GM21526 (cell line): Measurements from ENCODE around the gene REV3L.
"Not testable (repeated sequence)": the region's sequence is repeated elsewhere in the genome, so short reads cannot be mapped to it uniquely, and the experiment has no call there.

Source experiments
- ATAC-seq: cut with Tn5 transposase; IDR thresholded peaks from one replicate; pipeline ENCODE4 v1.9.1; 2021; ENCODE audit warnings: moderate library complexity; ENCODE audit not compliant: unreplicated experiment, low FRiP score

Gene REV3L

DNA sequence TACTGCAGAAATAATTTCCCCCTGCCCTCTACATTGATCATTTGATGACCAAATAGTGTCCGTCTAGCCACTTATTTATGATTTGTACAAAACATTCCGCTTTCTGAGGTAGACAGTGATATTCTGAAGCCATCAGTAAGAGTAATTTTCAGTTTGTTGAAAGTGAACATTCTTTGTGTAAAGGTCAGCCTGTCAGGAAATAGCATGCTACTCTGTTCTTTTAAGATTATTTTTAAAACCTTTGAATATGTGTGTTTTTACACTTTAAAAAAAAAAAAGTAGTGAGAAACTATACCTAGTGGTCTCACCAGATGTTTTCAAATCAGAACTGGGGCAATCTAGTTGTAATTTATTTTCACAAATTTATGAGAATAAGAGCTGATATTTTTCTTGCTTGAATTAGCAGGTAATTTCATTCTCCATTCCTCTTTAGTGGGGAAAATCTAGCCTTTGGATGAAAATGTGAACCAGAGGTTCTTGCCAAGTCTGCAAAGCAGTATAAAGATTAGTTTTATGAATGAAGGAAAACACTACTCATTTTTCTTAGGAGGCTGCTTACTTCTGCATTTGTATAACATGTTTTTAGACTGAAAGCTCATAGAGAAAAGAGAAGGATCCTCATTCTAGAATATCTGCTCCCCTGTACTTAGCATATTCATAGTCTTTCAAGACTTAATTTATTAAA is 12.1 kb upstream of the REV3L start:
- ATAC-seq, result no peak

DNA sequence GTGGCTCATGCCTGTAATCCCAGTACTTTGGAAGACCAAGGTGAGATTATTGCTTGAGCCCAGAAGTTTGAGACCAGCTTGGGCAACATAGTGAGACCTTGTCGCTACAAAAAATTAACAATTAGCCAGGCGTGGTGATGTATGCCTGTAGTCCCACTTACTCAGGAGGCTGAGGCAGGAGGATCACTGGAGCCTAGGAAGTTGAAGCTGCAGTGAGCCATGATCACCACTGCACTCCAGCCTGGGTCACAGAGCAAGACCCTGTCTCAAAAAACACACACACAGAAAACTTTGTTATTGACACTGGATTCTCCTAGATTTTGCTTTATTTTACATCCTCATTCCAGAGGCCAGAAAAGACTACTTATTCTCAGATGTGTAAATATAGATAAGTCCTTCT is 9.5 kb upstream of the REV3L start:
- no peak for ATAC-seq

DNA sequence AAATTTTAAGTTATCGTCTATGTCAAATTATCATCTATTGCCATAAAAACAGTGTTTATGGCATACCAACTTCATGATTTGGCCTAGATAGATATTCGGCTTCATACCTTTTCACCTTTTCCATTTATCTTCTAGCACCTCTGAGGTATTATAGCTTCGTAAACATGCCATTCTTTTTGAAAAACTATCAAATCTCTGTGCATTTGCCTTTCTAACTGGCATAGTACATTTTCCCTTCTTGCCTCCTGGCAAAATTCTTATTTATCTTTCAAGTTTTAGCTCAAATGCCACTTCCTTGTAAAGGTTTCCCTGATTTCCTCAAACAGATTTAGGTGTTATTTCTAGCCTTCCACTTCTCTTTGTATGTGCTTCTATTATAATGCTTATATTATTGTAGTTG is 7.0 kb upstream of the REV3L start:
- ATAC-seq, result no peak

DNA sequence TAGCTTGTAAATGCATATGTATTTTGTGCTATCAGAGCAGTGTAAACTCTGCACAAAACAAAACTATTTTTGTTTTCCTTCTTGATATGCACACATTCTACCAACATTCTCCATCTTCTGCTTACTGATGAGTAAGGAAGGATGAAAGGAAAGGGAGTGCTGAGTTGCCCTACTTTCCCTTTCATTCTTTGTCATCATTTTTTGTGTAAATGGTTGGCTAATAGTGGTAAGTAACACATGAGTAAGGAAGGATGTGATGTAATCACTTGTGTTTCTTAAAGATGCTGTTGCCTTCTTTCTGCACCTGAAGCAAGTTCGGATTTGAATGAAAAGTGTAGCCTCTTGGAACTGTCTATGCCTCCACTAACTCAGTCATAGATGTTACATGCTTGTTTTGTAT is 4.6 kb upstream of the REV3L start:
- no peak for ATAC-seq

DNA sequence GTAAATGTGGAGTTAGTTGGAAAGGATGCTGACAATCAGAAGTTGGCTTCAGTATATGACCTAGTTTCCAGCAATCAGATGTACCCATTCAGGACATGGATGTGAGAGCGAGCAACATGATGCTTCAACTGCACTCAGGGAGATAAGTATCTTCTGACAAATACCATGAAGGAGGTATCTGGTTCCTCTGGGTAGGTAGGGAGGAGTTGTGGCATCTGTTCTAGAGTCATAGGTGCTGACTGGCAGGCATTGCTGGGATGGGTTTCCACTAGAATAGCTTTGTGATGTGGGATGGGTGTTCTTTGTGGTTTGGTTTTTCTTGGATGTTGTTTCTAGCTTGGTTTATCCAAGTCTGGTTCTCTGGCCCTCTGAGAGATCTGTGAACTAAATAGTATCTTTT is 3.9 kb upstream of the REV3L start:
- no peak for ATAC-seq

DNA sequence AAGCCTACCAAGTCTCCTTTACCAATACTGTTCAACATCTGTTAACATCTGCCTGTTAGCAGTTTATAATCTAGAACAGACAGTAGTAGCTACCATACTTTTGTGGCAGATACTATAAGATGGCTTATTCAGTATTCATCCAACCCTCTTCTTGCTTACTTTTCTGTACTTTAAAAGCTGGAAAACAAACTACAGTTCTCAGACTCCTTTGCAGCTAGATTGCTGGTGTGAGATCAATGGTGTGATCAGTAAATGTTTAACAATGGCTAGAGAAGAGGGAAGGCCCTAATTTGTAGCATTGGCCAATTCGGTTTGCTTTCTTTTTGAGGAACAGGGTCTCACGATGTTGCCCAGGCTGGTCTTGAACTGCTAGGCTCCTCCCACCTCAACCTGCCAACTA is 3.5 kb upstream of the REV3L start:
- ATAC-seq, result no peak

DNA sequence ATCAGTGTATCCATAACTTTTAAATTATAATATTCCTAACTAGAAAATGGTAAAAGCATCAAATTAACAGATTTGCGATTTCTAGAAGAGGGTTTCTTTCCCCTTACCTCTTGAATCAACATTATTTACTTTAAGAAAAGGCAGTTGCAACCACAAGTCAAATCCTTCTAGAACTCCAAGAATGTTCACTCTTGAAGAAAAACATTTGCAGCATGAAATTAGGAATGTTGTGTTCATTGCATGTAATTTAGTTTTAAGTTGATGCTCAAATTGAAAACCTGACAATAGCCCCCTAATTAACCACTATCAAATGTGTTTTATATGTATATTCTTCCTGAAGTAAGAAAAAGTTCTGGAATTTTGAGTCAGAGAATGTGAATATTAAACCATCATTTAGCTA is 2.3 kb upstream of the REV3L start:
- ATAC-seq, result no peak

DNA sequence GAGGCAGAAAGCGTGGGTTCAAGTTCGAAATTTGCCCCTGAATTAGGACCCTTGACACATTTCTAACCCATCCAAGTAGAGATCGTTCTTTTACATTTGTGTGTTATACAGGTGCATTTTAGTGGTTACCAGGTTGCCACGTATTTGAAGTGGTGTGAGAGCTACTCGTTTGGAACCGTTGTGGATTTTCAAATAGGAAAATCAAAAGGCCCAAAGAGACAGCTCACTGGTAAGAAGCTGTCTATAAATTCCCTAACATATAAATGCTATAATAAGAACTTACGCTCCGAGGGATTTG is 1.6 kb upstream of the REV3L start:
- ATAC-seq, result no peak

DNA sequence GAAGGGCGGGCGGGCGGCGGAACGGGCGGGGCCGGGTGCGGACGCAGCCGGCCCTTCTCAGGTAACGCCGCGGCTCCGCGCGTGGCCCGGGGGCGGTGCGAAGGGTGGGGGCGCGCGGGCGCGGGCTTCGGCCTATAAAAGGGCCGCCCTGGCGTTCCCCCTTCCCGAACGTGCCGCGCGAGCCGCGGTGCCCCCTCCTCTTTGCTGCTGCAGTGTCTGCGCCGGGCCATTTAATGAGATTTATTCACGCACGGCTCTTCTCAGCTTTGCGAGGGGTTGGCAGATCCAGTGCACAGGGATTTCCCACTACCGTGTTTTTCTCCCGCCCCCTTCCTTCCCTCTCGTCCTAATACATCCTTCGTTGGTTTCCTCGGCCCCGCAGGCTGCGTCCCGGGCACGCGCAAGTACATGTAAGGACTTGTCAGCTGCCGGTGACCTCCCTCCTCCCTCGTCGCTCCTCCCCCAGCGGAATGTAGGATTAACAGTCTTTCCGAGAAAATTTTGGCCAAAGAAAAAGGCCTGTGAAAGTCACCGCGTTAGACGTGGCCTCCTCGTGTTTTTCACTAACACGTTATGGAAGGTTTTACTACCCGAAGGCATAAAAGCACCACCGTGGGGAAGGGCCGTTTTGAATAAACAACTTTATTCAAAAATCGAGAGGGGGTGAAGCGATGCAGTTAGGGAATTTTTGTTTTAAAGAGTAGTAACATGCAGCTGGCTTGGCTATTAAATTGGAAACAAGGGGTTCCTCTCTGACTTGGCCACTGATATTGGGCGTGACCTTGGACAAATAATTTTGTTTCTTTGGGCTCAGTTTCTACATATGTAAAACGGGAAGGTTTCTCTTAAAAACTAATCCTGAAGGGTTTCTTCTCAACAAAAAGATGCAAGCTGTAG is 966 bp upstream of the REV3L start:
- peak; percentile 43 for ATAC-seq

DNA sequence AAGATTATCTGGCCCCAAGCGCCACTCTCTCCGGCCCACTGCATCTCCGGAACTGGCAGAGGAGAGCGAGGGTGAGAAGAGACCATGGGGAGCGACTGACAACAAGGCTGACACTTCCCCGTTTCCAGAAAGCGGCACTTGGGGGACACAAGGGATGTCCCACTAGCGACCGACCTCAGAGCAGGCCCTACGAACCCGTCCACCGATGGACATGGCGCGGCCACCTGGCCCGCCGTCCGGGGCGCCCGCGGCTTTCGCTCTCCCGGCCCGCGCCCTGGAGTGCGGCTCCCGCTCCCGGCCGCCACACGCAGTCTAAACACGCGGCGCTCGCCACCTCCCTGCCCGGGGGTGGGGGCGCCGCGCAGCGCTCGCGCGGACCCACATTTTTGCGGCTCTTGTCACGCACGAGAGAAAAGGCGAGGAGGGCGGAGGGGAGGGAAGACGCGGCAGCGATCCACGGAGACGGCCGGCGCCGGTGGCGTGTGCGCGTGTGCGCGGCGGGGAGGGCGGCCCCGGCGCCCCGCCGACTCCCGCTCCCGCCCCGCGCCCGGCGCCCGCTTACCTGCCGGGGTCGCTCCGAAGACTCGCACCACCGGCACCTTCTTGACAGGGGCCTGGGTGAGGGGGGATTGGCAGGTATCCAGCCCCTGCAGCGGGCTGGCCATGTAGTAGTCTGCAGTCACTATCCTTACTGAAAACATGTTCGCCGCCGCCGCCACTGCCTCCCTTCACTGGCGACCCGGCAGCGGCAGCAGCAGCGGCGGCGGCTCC is 645 bp downstream of the REV3L start:
- peak; percentile 22 for ATAC-seq

DNA sequence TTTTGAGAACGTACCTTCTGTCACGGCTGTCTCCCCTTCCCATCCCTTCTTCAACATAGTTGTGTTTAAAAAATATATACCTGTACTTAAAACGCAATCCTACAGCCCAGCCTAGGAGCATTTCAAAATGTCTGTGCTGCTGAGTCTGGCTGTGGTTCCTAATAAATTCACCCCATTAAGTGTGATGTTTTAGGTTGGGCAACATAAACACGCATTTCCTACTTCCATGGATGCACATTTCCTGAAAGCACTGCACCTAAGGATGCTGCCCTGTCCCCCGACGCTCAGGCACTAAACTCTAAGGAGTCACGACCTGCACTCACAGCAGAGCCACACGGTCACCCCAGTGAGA is 1.2 kb downstream of the REV3L start:
- ATAC-seq, result no peak

DNA sequence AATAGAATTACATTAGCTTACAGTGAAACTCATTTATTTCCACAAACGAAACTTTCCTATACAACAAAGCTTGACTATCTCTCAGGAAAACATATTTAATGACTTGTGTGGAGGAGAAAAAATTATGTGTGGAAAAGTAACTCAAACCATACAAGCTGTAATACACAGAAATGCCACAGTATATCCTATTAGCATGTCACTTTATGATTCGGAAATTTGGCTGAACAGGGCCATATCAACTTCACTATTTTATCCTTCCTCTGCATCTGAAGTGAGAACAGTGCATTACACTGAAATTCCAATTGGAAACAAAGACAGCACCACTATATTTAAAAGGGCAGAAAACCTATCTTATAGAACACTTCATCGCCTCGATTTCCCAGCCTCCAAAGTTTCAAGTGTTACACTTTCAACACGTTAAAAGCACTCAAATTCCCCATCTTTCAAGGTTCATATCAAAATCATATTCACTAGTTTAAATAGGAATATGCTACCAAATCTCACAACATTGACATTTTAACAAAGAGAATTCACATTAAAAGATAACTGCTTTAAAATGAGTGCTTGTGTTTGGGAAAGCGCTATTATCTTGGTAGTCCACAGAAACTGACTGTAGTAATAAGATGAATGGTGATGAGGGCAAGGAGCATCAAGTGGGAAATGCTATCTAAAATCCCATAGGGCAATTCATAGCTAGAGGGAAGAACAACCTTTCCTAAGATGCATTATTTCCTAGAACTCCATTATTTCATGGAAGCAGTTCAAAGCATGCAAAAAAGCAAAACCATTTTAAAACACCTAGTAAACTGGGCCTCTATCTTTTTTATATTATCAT is 1.8 kb downstream of the REV3L start:
- no peak for ATAC-seq

DNA sequence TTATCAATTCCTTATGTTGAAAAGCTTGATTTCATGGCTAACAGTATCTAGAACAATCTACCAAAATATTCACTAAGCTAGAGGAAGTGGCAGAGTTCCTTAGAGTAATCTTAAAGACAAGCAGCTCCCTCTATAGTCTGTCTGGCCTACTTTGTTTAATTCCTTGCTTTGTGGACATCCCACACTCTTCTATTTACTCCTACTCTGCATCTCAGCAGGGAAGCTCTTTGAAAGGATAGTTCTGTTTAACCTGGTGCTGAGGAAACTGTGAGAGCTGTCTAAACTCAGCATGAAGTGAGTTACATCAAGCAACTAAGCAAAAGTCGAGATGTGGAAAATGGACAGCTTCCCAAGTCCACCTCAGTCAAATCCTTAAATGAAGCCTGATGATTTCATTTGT is 4.3 kb downstream of the REV3L start:
- no peak for ATAC-seq

DNA sequence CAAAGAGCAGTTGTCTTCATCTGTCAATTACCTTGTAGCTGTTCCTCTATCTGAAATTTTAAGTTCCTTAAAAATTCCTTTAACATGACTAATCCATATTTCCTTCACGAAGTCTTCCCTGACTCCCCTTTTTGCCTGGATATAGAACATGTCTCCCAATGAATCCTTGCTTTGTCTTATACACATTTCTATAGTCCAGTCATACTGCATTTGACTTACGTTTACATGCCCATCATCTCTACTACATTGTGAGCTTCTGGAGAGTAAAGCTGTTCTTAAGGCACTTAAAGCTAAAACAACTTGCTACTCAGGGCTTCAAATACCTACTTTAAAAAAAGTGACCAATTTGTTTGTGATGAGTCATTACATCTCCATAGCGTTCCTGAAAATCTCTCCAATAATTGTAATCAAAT is 4.9 kb downstream of the REV3L start:
- ATAC-seq, result no peak

DNA sequence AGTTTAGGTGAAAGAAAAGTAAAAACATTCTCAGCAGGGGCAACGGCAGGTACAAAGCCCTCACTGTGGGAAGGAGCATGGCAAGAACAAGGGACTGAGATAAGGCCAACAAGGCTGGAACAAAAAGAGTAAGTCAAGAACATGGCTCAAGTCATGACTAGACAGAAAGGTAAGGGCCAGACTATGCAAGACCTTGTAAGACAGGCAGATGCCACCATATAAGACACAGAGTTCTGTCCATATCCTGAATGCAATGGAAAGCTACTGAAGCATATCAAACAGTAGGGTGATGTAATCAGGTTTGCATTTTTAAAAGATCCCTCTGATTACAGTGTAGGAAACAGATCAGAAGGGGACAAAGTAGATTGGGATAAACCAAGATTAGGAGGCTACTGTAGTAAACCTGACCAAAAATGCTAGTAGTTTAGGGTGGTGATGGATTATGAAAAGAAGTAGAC is 5.5 kb downstream of the REV3L start:
- no peak for ATAC-seq

DNA sequence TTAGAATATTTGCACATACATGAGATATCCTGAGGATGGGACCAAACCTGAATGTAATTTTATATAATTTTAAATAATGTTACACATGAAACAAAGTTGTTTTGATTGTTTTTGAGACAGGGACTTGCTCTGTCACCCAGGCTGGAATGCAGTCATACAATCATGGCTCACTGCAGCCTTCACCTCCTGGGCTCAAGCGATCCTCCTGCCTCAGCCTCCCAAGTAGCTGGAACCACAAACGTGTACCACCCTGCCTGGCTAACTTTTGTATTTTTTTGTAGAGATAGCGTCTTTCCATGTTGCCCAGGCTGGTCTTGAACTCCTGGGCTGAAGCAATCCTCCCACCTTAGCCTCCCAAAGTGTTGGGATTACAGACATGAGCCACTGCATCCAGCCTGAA is 7.0 kb downstream of the REV3L start:
- ATAC-seq, result not testable (repeated sequence)

DNA sequence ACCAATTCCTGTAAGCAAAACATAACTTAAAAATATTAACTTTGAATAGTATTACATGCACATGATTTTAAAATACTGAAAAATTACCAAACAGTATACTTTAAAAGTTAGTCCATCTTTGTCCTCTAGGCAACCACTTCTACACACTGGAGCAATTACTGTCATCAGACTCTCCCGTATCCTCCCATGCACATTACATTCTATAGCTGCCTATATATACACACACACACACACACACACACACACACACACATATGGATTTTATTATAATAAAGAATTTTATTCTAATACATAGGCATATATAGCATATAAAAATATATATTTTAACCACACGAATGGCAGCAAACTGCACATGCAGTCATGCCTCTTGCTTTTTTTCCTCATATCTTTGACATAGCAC is 8.2 kb downstream of the REV3L start:
- ATAC-seq, result no peak

DNA sequence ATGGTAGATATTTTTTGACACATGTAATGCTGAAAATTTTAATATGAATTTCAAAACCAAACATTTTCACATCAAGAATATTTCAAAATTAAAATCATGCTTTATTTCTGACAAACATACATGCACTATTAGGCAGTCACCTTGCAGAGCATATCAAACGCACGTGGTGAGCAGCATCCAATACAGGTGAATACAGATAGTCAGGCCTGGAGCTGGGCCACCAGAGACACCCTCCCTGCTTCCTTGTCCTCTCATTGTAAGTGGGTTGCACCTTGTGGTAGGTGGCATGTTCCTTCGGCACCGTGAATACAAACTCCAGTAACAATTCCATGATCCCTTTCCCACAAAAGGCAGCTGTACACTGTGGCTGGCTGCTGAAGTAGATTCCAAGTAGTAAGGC is 8.9 kb downstream of the REV3L start:
- no peak for ATAC-seq

DNA sequence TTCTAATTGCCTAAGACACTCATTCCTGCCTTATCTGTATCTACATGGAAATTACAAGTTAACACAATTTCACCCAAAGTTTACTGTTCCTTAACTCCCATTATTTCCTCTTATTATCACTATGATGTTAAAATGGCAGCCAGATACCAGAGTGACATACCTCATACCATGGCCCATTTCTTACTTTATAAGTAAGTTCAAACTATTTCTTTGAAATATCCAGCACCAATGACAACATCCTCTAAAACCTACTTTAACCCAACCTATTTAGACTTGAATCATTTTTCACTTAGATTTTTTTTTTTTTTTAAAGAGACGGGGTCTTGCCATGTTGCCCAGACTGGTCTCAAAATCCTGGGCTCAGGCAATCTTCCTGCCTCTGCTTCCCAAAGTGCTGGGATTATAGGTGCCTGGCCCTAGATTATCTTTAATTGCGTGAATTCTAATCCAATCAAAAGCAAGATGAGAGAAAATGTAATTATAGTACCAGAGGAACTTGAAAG is 10.0 kb downstream of the REV3L start:
- no peak for ATAC-seq

DNA sequence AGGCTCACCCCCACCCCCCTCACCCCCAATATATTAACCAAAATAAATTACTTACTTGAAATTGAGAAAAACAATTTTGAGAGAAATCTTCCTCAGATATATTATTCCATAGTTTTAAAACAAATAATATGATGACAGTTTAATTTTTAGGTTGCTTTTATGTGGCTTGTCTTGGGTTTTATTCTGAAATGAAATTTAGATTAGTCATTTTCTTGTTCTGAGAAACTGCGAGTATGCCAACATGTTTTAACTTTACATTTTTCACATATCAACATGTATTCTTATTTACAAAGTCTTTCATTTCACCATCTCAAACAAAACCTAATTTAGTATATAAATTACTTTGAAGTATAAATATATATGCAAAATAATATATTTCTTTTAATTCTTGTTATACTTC is 11.1 kb downstream of the REV3L start:
- no peak for ATAC-seq

DNA sequence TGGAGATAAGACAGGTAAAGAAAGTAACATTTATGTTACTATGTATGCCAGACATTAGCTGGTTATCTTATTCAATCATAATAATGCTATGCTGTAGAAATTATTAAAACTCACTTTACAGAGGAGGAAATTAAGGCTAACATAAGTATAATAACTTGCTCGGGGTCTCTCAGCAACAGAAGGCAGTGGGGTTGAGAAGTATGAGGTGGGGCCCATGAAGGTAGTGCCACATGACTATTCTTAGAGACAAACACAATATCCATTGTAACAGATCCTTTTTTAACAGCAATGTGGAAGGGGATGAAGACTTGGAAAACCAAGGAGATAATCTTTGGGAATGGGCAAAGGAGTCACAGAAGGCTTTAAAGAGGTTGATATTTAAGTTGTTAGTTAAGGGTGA is 11.5 kb downstream of the REV3L start:
- ATAC-seq, result no peak
